B cell (primary cell): ENCODE measurements around the gene ACAP3. TPM values are rescaled to one million over a fixed set of nuclear protein-coding genes. Genes with fewer than 3 reads are reported as not detected.

ENCODE experiments used
- ATAC-seq: fragments of 200-7000 bp; cut with Tn5 transposase; one replicate; pipeline ENCODE4 v1.10.0; 2021; ENCODE audit warnings: low read depth, mild to moderate bottlenecking, moderate number of reproducible peaks, moderate library complexity
- CTCF ChIA-PET: fragments of 350-600 bp; sonication (Branson Sonifier 250); formaldehyde crosslinking; loops from one replicate; lab custom pipeline; 2021; ENCODE audit warnings: antibody characterized with exemption, inconsistent platforms; lab: Charles Lee
- POLR2A ChIA-PET: fragments of 350-600 bp; sonication (Branson Sonifier 250); formaldehyde crosslinking; loops from one replicate; lab custom pipeline; 2021; ENCODE audit warnings: antibody characterized with exemption; lab: Charles Lee
- DNase-seq: peaks from one replicate; pipeline ENCODE4 v3.0.0; 2013
- H2AFZ ChIP-seq: 2 replicates; pipeline ENCODE4 v1.6.1; 2012; ENCODE audit warnings: mild to moderate bottlenecking, low read depth, low read length; ENCODE audit not compliant: insufficient read depth, poor library complexity, severe bottlenecking
- H3K27ac ChIP-seq, 2 donors: 1 replicate in 1 of 2; 2 replicates in 1 of 2; pipeline ENCODE4 v1.5.1; 2012 to 2013; ENCODE audit warnings: low read length in 2 of 2, mild to moderate bottlenecking in 2 of 2, moderate library complexity in 1 of 2
- H3K27me3 ChIP-seq, 4 experiments: fragments of 200-600 bp in 1 of 4; sonication (generic) in 1 of 4; replicated peaks in 1 of 4; 1 replicate in 2 of 4; 2 replicates in 2 of 4; pipeline versions ENCODE4 v1.6.1 to v1.7.0; 2013 to 2016; ENCODE audit warnings: low read length in 3 of 4, mild to moderate bottlenecking in 2 of 4, mixed read lengths in 1 of 4, moderate library complexity in 1 of 4; ENCODE audit not compliant: insufficient read depth in 4 of 4, control insufficient read depth in 3 of 4; ENCODE audit errors: control extremely low read depth in 1 of 4
- H3K36me3 ChIP-seq, 2 experiments: replicated peaks in 1 of 2; 1 replicate in 1 of 2; 2 replicates in 1 of 2; pipeline versions ENCODE4 v1.6.1 to v1.7.1; 2013; ENCODE audit warnings: low read length in 1 of 2; ENCODE audit not compliant: insufficient read depth in 2 of 2, control insufficient read depth in 1 of 2; ENCODE audit errors: control extremely low read depth in 1 of 2, extremely low read depth in 1 of 2
- H3K4me1 ChIP-seq, 2 donors: fragments of 200-600 bp in 1 of 2; sonication (generic) in 1 of 2; 1 replicate in 1 of 2; 2 replicates in 1 of 2; pipeline versions ENCODE4 v1.5.1 to v1.6.1; 2013 to 2017; ENCODE audit warnings: low read length in 2 of 2; ENCODE audit not compliant: control insufficient read depth in 2 of 2, insufficient read depth in 2 of 2
- H3K4me2 ChIP-seq: replicated peaks from 2 replicates; pipeline ENCODE3; 2012; ENCODE audit warnings: mild to moderate bottlenecking, low read depth, low read length; ENCODE audit not compliant: poor library complexity, severe bottlenecking
- H3K4me3 ChIP-seq, 5 experiments: fragments of 200-600 bp in 1 of 5; sonication (generic) in 1 of 5; 1 replicate in 3 of 5; 2 replicates in 2 of 5; pipeline versions ENCODE4 v1.5.1 to v1.7.0; 2011 to 2016; ENCODE audit warnings: low read length in 4 of 5, mild to moderate bottlenecking in 4 of 5, low read depth in 2 of 5, control low read depth in 1 of 5, moderate library complexity in 1 of 5; ENCODE audit not compliant: insufficient read depth in 1 of 5; ENCODE audit errors: control extremely low read depth in 1 of 5, extremely low read depth in 1 of 5
- H3K79me2 ChIP-seq: fragments of 200-600 bp; sonication (generic); one replicate; pipeline ENCODE4 v1.6.0; 2016; ENCODE audit warnings: low read length; ENCODE audit not compliant: control insufficient read depth, insufficient read depth
- H3K9ac ChIP-seq: fragments of 200-600 bp; sonication (generic); 2 replicates; pipeline ENCODE4 v1.6.1; 2017; ENCODE audit warnings: mild to moderate bottlenecking, low read length, moderate library complexity
- H3K9me3 ChIP-seq, 3 donors: one replicate each; pipeline versions ENCODE4 v1.6.1 to v1.7.1; 2013; ENCODE audit warnings: low read length in 2 of 3; ENCODE audit not compliant: control insufficient read depth in 2 of 3, insufficient read depth in 1 of 3; ENCODE audit errors: control extremely low read depth in 1 of 3
- H4K20me1 ChIP-seq: 2 replicates; pipeline ENCODE4 v1.6.0; 2012; ENCODE audit warnings: mild to moderate bottlenecking, low read length; ENCODE audit not compliant: insufficient read depth, control insufficient read depth, poor library complexity, severe bottlenecking
- H3K27ac Mint-ChIP-seq: one replicate; pipeline ENCODE4 v1.8.0; 2021; ENCODE audit warnings: mixed read lengths
- H3K27me3 Mint-ChIP-seq: one replicate; pipeline ENCODE4 v1.8.0; 2021; ENCODE audit warnings: mixed read lengths
- H3K4me1 Mint-ChIP-seq: one replicate; pipeline ENCODE4 v1.8.0; 2021; ENCODE audit warnings: mixed read lengths
- H3K4me3 Mint-ChIP-seq: one replicate; pipeline ENCODE4 v1.8.0; 2021; ENCODE audit warnings: mixed read lengths
- H3K9me3 Mint-ChIP-seq: one replicate; pipeline ENCODE4 v1.8.0; 2022; ENCODE audit warnings: mixed read lengths; ENCODE audit not compliant: insufficient read depth
- EZH2 ChIP-seq: IDR thresholded peaks from 2 replicates; pipeline ENCODE4 v1.6.1; 2012; ENCODE audit warnings: borderline replicate concordance, low read depth, mild to moderate bottlenecking, moderate library complexity, low read length; ENCODE audit not compliant: insufficient read depth, poor library complexity, severe bottlenecking
- WGBS: methylation state at CpG from one replicate; pipeline ENCODE4 v1.1.5; 2013; ENCODE audit warnings: missing lambda C conversion rate; ENCODE audit not compliant: insufficient coverage; 5-methylcytosine and 5-hydroxymethylcytosine counted together
- intact Hi-C: fragments of 100-400 bp; cut with micrococcal nuclease; formaldehyde crosslinking; loops from one replicate; pipeline ENCODE4 v1.10.0; 2022
- polyA plus RNA-seq: library from polyadenylated mRNA; depleted of rRNA; stranded (reverse); fragments of >200 nt; gene quantifications from 2 replicates; pipeline ENCODE4 v1.2.3, GENCODE V29; 2012
- total RNA-seq, 2 donors: library from RNA; stranded (reverse); fragments of 120-200 nt in 1 of 2; gene quantifications; 1 replicate in 1 of 2; 2 replicates in 1 of 2; pipeline versions ENCODE4 v1.2.3 to v1.2.4, GENCODE V29; 2013 to 2022
- TF ChIP-seq, protein P1 (sequence below): fragments of 200-600 bp; IDR thresholded peaks from one replicate; pipeline ENCODE4 v1.8.0; 2022; ENCODE audit warnings: antibody characterized with exemption, mild to moderate bottlenecking

Gene ACAP3
- total and polyA plus RNA-seq, 2 donors (not counting 1 experiment from before 2014, with no cell fraction given): 40.7 to 124 TPM

DNA sequence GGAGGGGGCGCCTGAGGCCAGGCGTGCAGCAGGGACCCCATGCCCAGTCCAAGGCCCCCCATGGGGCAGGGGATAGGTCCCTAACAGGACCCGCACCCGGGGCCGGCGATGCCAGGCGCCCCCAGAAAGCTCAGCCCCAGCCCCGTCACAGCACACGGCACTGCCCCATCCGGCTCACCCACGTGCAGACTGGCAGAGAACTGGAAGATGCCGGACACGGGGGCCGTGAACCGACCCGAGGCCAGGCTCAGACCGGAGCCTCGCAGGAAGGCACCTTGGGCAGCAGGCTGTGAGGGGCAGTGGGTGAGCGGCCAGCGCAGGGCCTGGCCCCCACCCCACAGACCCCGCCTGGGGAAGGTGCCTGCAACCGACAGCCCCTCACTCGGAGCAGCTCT, 64.5 kb downstream of the ACAP3 start:
- TF ChIP-seq, protein P1, sequence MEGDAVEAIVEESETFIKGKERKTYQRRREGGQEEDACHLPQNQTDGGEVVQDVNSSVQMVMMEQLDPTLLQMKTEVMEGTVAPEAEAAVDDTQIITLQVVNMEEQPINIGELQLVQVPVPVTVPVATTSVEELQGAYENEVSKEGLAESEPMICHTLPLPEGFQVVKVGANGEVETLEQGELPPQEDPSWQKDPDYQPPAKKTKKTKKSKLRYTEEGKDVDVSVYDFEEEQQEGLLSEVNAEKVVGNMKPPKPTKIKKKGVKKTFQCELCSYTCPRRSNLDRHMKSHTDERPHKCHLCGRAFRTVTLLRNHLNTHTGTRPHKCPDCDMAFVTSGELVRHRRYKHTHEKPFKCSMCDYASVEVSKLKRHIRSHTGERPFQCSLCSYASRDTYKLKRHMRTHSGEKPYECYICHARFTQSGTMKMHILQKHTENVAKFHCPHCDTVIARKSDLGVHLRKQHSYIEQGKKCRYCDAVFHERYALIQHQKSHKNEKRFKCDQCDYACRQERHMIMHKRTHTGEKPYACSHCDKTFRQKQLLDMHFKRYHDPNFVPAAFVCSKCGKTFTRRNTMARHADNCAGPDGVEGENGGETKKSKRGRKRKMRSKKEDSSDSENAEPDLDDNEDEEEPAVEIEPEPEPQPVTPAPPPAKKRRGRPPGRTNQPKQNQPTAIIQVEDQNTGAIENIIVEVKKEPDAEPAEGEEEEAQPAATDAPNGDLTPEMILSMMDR: no peak
- no peak for TF ChIP-seq EZH2
- Histone ChIP-seq H3K27ac (no peak overlapping the region), H3K36me3 (no peaks in the 10 kb centered on the region), H3K4me2 (no peak overlapping the region), H3K27me3 (peaks cover 0 to 55% (median 17%) of the 10 kb centered on the region in 4 experiments), H3K4me1 (peaks cover 14 to 16% of the 10 kb centered on the region in 2 donors), H2AFZ (no peak overlapping the region), H4K20me1 (peaks cover 11% of the 10 kb centered on the region), H3K79me2 (peaks cover 3% of the 10 kb centered on the region), H3K9me3 (peaks cover 0 to 14% (median 0%) of the 10 kb centered on the region in 3 donors), H3K4me3 (no peak overlapping the region), H3K9ac (no peak overlapping the region)
- intact Hi-C loops: no loop called here
- WGBS: 88% methylated on average over 23 of the region's 23 CpGs
- no peak for ATAC-seq
- ChIA-PET CTCF (interaction anchor here (2.3 kb wide), 1 partner anchor 8 kb away, joined by 7 read pairs; no protein-coding TSS in a partner anchor), POLR2A (no interaction called here)
- H3K4me3 Mint-ChIP-seq: no peak overlapping the region
- DNase-seq: no peak
- peaks cover 2% of the 10 kb centered on the region for H3K4me1 Mint-ChIP-seq
- H3K27me3 Mint-ChIP-seq: no peaks in the 10 kb centered on the region
- no peak overlapping the region for H3K27ac Mint-ChIP-seq
- no peaks in the 10 kb centered on the region for H3K9me3 Mint-ChIP-seq

DNA sequence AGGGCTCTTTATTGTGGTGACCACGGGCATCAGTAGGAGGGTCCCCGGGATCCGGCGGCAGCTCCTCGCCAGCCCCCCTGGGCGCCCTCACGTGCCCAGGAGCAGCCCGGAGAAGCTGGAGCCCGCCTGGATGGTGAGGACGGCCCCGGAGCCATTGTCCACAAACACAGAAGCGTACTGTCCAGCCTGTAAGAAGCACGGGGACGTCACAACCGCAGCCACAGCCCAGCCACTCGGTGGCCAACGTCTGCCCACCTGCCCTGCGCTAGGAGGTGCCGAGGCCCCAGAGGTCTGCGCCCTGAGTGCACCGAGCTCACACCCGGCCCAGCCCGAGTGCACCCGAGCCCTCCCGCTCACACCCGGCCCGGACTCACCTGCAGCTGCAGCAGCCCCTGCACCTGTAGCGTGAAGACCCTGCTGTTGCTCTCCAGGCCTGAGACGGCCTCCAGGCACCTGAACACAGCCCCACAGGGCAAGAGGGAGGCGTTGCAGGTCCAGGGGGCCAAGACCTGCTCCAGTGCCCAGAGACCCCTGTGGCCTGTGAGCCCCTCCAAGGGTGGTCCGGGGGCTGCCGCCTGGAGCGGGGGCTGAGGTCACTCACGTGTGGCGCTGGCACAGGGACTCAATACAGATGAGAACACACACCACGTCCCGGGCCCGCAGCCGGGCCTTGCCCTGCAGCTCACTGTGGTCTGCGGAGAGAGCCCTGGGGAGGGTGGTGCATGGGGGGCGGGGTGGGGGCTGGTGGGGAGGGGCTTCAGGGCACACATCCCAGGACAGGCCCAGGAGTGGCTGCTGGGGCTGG, 65.1 kb downstream of the ACAP3 start:
- H3K27me3 Mint-ChIP-seq: no peaks in the 10 kb centered on the region
- H3K4me3 Mint-ChIP-seq: no peak overlapping the region
- peaks cover 8% of the 10 kb centered on the region for H3K4me1 Mint-ChIP-seq
- Histone ChIP-seq H3K4me2 (no peak overlapping the region), H3K4me1 (peaks cover 20 to 22% of the 10 kb centered on the region in 2 donors), H3K4me3 (no peak overlapping the region), H4K20me1 (peaks cover 9% of the 10 kb centered on the region), H3K27ac (no peak overlapping the region), H3K27me3 (peaks cover 0 to 59% (median 19%) of the 10 kb centered on the region in 4 experiments), H3K9ac (no peak overlapping the region), H3K79me2 (peaks cover 3% of the 10 kb centered on the region), H3K36me3 (no peaks in the 10 kb centered on the region), H2AFZ (no peak overlapping the region), H3K9me3 (peaks cover 0 to 14% (median 0%) of the 10 kb centered on the region in 3 donors)
- no peak overlapping the region for H3K27ac Mint-ChIP-seq
- CTCF ChIA-PET: interaction anchor here (0.9 to 2.3 kb wide), 3 partner anchors 8 to 259 kb away, joined by 3 to 7 read pairs (median 6); no protein-coding TSS in a partner anchor
- TF ChIP-seq EZH2: no peak
- TF ChIP-seq, protein P1: no peak
- no peaks in the 10 kb centered on the region for H3K9me3 Mint-ChIP-seq
- 87% methylated on average over 34 of the region's 41 CpGs for WGBS
- intact Hi-C loops: no loop called here
- DNase-seq: no peak
- no peak for ATAC-seq
- POLR2A ChIA-PET: no interaction called here
